Measurements from ENCODE around the gene H2AZ1.

DNA sequence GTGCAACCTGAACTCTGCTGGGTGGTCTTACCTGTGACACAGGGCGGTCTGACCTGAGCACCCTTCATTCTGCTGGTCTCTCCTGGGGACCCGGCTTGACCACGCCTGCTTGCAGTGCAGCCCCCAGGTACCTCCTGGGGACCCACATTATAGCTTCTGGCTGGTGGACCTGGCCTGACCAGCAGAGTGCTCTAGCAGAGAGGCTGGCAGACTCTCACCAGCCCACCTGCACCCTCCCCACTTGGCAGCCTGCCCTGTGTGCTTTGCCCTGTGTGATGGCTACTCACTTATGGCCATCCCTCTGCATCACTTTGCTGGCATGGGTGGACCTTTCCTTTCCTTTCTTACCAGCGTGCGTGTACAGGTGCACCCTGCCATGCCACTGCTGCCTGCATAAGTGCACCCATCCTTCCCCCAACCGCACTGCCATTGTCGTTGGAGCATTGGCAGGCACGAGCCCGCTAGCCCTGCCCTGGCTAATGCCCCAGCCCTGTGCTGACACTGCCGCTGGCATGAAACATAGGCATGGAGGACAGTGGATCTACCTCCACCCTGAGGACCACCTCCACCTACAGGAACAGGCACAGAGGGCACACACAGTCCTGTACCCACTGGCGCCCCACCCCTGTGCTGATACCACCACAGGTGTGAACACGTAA is 21.5 kb upstream of the H2AZ1 start:
- TF ChIP-seq, protein P1, sequence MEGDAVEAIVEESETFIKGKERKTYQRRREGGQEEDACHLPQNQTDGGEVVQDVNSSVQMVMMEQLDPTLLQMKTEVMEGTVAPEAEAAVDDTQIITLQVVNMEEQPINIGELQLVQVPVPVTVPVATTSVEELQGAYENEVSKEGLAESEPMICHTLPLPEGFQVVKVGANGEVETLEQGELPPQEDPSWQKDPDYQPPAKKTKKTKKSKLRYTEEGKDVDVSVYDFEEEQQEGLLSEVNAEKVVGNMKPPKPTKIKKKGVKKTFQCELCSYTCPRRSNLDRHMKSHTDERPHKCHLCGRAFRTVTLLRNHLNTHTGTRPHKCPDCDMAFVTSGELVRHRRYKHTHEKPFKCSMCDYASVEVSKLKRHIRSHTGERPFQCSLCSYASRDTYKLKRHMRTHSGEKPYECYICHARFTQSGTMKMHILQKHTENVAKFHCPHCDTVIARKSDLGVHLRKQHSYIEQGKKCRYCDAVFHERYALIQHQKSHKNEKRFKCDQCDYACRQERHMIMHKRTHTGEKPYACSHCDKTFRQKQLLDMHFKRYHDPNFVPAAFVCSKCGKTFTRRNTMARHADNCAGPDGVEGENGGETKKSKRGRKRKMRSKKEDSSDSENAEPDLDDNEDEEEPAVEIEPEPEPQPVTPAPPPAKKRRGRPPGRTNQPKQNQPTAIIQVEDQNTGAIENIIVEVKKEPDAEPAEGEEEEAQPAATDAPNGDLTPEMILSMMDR (conservative IDR thresholded peaks at IDR 0.05 in 1 of 2, IDR thresholded peaks at IDR 0.05 in 1 of 2; ENCODE audit: extremely low read depth in 1 of 2, insufficient read depth in 1 of 2, low read depth in 1 of 2, low read length in 2 of 2), result no peak
- TF ChIP-seq EZH2 (IDR thresholded peaks at IDR 0.05; ENCODE audit: borderline replicate concordance, low read length), result no peak

Measured in mammary epithelial cell (primary cell).